ENCODE data around the gene THEM5.
A peak's percentile ranks its signal among the peaks of the same experiment; 100 is the strongest.
"Not testable (repeated sequence)": the region's sequence is repeated elsewhere in the genome, so short reads cannot be mapped to it uniquely, and the experiment has no call there.

Gene THEM5

GRCh38 chr1:151855933-151856332, 2.4 kb upstream of the THEM5 start:
- TF ChIP-seq CTCF (IDR thresholded peaks at IDR 0.05; ENCODE audit: insufficient read depth, missing control alignments), result no peak
- FAIRE-seq, result peak; percentile 98
- no peak for DNase-seq (ENCODE audit: insufficient read length, low spot score)

DNA sequence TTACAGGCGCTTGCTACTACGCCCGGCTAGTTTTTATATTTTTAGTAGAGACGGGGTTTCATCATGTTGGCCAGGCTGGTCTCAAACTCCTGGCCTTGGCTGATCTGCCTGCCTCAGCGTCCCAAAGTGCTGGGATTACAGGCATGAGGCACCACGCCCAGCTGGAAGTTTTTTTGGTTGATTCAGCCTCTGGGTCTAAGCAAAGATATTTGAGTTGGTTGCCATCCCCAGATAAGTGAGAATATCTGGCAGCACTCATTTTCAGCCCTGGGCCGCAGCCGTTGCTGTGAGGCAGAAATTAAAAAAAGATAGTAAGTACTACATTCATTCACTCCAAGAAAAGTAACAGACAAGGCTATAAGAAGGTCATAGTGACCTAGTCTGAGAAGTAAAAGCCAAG, 2.0 kb upstream of the THEM5 start:
- FAIRE-seq; DNase-seq (ENCODE audit: insufficient read length, low spot score): not testable (repeated sequence)

DNA sequence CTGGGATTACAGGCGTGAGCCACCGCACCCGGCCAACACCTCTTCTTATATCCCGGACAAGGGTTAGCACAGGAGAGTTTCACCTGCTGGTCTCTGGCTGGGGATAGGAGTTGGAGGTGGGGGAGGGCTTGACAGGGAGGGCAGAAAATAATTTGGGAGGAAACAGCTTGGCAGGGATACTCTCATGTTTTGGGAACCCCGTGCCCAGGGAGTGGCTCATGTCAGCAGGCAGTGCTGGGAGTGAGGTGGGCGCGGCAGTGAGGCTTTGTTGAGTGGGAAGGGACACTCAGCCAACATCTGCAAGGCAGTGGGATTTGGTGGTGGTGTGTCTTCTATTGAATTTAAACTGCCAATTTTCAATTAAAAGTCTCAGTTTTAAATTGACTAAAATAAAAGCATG, 1.1 kb upstream of the THEM5 start:
- no peak for TF ChIP-seq CTCF (IDR thresholded peaks at IDR 0.05; ENCODE audit: insufficient read depth, missing control alignments)
- DNase-seq (ENCODE audit: insufficient read length, low spot score) (no peak), FAIRE-seq (no peak)

DNA sequence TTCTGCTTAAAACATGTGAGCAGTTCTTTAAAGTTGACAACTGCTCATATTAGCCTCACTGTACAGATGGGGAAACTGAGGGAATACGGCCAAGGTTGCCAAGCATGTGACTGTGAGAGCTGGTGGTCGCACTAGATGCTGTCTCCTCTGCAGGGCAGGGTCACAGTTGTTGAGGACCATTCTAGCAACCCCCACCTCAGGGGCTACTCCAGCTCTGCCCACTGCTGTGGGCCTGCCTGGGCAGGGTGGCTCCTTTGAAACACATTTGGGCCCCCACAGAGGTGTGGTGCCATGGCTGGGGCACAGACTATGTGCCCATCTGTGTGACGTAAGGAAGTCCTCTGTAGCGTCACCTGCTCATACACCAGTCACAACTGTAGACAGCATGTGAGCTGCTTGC, 779 bp downstream of the THEM5 start:
- no peak for FAIRE-seq
- TF ChIP-seq CTCF (IDR thresholded peaks at IDR 0.05; ENCODE audit: insufficient read depth, missing control alignments), result no peak

GRCh38 chr1:151851886-151852285, 1.6 kb downstream of the THEM5 start:
- FAIRE-seq, result no peak
- DNase-seq (ENCODE audit: insufficient read length, low spot score), result no peak
- no peak for TF ChIP-seq CTCF (IDR thresholded peaks at IDR 0.05; ENCODE audit: insufficient read depth, missing control alignments)

More for the DNA sequence above, 779 bp downstream of the THEM5 start:
- peak; percentile 11 for DNase-seq (ENCODE audit: insufficient read length, low spot score)

GRCh38 chr1:151849871-151850270, 3.6 kb downstream of the THEM5 start:
- TF ChIP-seq CTCF (IDR thresholded peaks at IDR 0.05; ENCODE audit: insufficient read depth, missing control alignments), result no peak
- DNase-seq (ENCODE audit: insufficient read length, low spot score) (no peak), FAIRE-seq (no peak)

GRCh38 chr1:151849126-151849525, 4.4 kb downstream of the THEM5 start:
- FAIRE-seq, result no peak
- no peak for DNase-seq (ENCODE audit: insufficient read length, low spot score)
- TF ChIP-seq CTCF (IDR thresholded peaks at IDR 0.05; ENCODE audit: insufficient read depth, missing control alignments), result no peak
